Stimulated activated naive CD4-positive, alpha-beta T cell treated with Interleukin-2 at 50 U/mL for 16 hours (primary cell): ENCODE measurements around the gene RAB4A.

Source experiments
- DNase-seq: peaks from one replicate; lab custom pipeline; 2025; lab: John Stamatoyannopoulos, UW

The RAB4A gene

GRCh38 chr1:229298420-229298819, 27.5 kb downstream of the RAB4A start:
- no peak for DNase-seq

GRCh38 chr1:229298887-229299503, 28.1 kb downstream of the RAB4A start:
- no peak for DNase-seq

- DNase-seq, result no peak
Measured at GRCh38 chr1:229300099-229300757, 29.3 kb downstream of the RAB4A start.

GRCh38 chr1:229302740-229303139, 31.8 kb downstream of the RAB4A start:
- DNase-seq, result no peak

GRCh38 chr1:229303855-229304254, 32.9 kb downstream of the RAB4A start:
- no peak for DNase-seq

GRCh38 chr1:229305392-229305791, 34.5 kb downstream of the RAB4A start:
- no peak for DNase-seq

GRCh38 chr1:229309074-229309473, 38.2 kb downstream of the RAB4A start:
- DNase-seq, result no peak

- DNase-seq, result no peak
Measured at GRCh38 chr1:229309684-229310083, 38.8 kb downstream of the RAB4A start.

GRCh38 chr1:229310833-229311232, 39.9 kb downstream of the RAB4A start:
- DNase-seq, result no peak

GRCh38 chr1:229316166-229316565, 45.3 kb downstream of the RAB4A start:
- no peak for DNase-seq

- DNase-seq, result no peak
Measured at GRCh38 chr1:229318056-229318455, 47.1 kb downstream of the RAB4A start.

GRCh38 chr1:229319487-229319886, 48.6 kb downstream of the RAB4A start:
- DNase-seq, result no peak

- no peak for DNase-seq
Measured at GRCh38 chr1:229323201-229323600, 52.3 kb downstream of the RAB4A start.

- DNase-seq, result no peak
Measured at GRCh38 chr1:229323885-229324553, 53.1 kb downstream of the RAB4A start.

GRCh38 chr1:229325401-229325800, 54.5 kb downstream of the RAB4A start:
- no peak for DNase-seq

- no peak for DNase-seq
Measured at GRCh38 chr1:229325853-229326487, 55.1 kb downstream of the RAB4A start.

- no peak for DNase-seq
Measured at GRCh38 chr1:229326601-229327000, 55.7 kb downstream of the RAB4A start.

- DNase-seq, result peak; percentile 5
Measured at GRCh38 chr1:229327765-229328164, 56.9 kb downstream of the RAB4A start.

- no peak for DNase-seq
Measured at GRCh38 chr1:229328598-229329362, 57.9 kb downstream of the RAB4A start.

GRCh38 chr1:229334269-229334668, 63.4 kb downstream of the RAB4A start:
- DNase-seq, result no peak

GRCh38 chr1:229334716-229335115, 63.8 kb downstream of the RAB4A start:
- DNase-seq, result no peak

- DNase-seq, result no peak
Measured at GRCh38 chr1:229336345-229336744, 65.4 kb downstream of the RAB4A start.
